AG09309 (cell line): ENCODE results near the gene SERPINB10.
A peak's percentile ranks its signal among the peaks of the same experiment; 100 is the strongest.

Experiments
- DNase-seq: peaks from one replicate; pipeline ENCODE4 v3.0.0-alpha.2; 2010; ENCODE audit warnings: low read depth
- H3K4me3 ChIP-seq: 2 replicates; pipeline ENCODE4 v1.5.1; 2011; ENCODE audit warnings: mild to moderate bottlenecking, low read depth, low read length, moderate library complexity; ENCODE audit not compliant: control insufficient read depth
- CTCF ChIP-seq: IDR thresholded peaks from 2 replicates; pipeline ENCODE4 v1.5.1; 2011; ENCODE audit warnings: mild to moderate bottlenecking, low read depth, low read length, inconsistent platforms; ENCODE audit not compliant: insufficient read depth, control insufficient read depth; ENCODE audit errors: missing control alignments

Gene SERPINB10

DNA sequence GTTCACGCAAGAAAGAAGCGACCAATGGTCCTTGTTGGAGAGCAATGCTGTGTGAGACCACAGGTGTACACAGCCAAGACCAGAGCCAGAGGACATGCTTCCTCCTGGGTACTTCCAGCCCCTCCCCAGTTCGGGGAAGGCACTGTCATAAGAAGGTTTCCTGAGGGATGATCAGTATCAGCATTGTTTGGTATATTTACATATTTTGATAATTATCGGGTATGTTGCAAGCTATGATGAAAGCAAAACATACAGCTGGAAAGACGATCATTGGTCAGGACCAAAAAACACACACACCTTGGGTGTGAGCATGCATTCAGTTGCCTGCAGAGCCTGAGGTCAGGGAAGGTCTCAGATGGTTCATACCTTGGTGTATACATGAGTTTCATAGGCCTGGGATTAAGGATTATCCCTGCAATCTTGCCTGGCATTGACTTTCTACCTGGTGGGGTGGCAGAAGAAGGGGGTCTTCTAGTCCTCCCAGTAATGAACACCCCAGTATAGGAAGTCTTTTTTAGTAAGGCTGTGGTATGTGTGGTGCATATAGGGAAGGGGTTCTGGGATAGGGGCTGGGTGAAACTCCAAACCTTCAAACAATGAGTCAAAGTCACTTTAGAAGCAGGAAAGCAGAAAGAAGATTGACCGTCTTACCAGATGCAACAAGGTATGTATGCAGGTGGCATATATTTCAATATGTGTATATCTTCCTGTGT lies 17.4 kb upstream of the SERPINB10 start:
- H3K4me3 ChIP-seq = no peak overlapping the region
- no peak for DNase-seq
- TF ChIP-seq CTCF = no peak

- H3K4me3 ChIP-seq = no peak overlapping the region
- no peak for DNase-seq
- TF ChIP-seq CTCF = peak; percentile 30
Observed at GRCh38 chr18:63890950-63891304, 16.8 kb upstream of the SERPINB10 start.

DNA sequence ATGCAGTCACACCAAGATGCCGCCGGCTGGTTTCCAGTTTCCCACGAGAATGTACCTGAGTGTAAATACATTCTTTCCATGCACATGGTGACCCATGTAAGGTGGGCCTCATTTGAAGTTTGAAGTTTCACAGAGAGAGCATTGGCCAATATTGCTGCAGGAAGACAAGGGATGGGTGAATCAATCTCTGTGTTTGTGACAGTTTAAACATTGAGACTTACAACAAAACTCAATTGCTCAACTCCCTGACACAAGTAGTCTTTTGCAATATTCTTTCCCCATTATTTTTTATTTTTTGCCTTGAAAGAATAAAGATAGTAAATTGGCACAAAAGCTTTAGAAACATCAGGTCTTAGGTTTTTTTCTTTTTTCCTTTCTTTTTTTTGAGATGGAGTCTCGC lies 15.2 kb upstream of the SERPINB10 start:
- H3K4me3 ChIP-seq = no peak overlapping the region
- DNase-seq = no peak
- no peak for TF ChIP-seq CTCF

GRCh38 chr18:63894106-63894772 lies 13.5 kb upstream of the SERPINB10 start:
- no peak for DNase-seq
- TF ChIP-seq CTCF = no peak
- no peak overlapping the region for H3K4me3 ChIP-seq

GRCh38 chr18:63895190-63895589 lies 12.6 kb upstream of the SERPINB10 start:
- no peak for TF ChIP-seq CTCF
- H3K4me3 ChIP-seq = no peak overlapping the region
- DNase-seq = no peak

DNA sequence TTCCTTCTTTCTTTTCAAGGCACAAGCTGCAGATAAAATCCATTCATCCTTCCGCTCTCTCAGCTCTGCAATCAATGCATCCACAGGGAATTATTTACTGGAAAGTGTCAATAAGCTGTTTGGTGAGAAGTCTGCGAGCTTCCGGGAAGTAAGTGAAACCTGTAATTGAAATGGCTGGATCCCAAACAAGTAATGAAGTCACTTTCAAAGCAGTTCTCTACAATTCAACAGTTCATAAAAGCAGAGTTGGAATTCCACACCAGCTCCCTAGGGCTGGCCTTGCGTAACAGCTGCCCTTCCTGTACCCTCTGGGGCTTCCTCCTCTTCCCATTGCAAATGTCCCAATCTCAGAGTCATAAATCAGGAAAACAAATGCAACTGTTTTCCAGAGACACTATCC lies 10.7 kb upstream of the SERPINB10 start:
- TF ChIP-seq CTCF = no peak
- DNase-seq = no peak
- no peak overlapping the region for H3K4me3 ChIP-seq

GRCh38 chr18:63899206-63899605 lies 8.6 kb upstream of the SERPINB10 start:
- no peak for DNase-seq
- no peak for TF ChIP-seq CTCF
- no peak overlapping the region for H3K4me3 ChIP-seq
